ENCODE results near the gene TLX1.
"Not testable (repeated sequence)": the region's sequence is repeated elsewhere in the genome, so short reads cannot be mapped to it uniquely, and the experiment has no call there.

TLX1 gene

DNA sequence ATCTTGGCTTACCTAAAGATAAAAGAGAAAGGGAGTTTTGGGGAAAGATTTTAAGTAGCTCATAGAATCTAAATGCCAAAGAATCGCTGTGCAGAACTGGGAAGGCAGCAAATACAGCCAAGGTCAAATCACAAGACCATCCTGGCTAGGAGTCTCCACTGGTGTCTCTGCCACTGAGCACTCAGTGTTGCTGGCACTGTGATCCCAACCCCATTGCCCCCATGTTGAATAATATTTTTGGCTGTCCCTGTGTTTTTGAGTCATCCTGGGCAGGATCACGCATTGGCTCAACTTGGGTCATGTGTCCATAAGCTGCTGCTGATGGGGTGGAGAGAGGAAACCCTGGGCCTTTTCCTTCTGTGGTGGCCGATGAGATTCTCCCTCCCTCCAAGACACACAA, 21.2 kb downstream of the TLX1 start:
- DNase-seq (ENCODE audit: low spot score) = no peak

DNA sequence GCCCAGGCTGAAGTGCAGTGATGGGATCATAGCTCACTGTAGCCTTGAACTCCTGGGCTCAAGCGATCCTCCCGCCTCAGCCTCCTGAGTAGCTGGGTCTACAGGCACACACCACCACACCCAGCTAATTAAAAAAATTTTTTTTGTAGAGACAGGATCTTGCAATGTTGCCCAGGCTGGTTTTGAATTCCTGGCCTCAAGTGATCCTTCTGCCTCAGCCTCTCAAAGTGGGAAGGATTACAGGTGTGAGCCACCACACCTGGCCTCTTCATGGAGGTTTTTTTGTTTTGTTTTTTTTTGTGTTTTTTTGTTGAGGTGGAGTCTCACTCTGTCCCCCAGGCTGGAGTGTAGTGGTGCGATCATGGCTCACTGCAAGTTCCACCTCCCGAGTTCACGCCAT, 23.4 kb downstream of the TLX1 start:
- not testable (repeated sequence) for DNase-seq (ENCODE audit: low spot score)

DNA sequence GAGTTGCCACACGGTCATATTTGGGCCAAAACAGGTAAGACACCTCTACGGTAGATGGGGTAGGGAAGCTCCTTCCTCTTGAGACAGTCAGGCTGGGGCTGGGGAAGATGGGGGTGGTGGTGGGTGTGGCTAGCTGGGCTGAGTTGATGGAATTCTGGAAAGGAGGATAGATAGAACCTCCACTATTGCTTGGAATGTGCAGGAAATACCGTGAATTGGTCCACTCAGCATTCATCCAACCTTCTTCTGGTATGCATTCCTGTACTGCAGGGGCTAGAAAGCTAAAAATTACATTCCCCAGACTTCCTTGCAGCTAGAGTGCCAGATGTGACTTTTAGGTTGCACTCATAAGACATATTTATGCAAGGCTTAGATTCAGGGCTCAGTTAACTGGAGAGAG, 24.8 kb downstream of the TLX1 start:
- no peak for DNase-seq (ENCODE audit: low spot score)

DNA sequence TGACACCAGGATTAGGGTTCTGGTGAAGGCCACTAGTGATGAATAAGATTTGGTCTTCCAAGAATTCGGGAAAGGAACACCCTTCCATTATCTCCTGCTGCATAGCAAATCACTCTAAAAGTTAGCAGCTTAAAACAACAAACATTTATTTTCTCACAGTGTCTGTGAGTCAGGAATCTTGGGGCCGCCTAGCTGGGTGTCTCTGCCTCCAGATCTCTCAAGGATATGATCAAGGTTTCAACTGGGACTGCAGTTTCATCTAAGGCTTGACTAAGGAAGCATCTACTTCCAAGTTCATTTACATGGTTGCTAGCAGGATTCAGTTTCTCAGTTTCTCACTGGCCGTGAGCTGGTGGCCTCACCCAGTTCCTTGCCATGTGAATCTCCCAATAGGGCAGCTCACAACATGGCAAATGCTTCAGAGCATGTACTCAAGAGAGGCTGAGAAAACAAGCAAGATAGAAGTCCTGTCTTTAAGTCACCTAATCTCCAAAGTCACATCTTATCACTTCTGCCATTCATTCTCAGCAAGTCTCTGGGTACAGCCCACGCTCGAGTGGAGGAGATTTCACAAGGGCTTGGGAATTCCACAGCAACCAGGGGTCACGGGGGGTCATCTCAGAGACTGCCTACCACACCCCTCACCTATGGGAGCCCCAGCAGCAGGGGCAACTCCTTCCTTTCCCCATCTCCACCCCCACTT, 26.8 kb downstream of the TLX1 start:
- DNase-seq (ENCODE audit: low spot score) = no peak

DNA sequence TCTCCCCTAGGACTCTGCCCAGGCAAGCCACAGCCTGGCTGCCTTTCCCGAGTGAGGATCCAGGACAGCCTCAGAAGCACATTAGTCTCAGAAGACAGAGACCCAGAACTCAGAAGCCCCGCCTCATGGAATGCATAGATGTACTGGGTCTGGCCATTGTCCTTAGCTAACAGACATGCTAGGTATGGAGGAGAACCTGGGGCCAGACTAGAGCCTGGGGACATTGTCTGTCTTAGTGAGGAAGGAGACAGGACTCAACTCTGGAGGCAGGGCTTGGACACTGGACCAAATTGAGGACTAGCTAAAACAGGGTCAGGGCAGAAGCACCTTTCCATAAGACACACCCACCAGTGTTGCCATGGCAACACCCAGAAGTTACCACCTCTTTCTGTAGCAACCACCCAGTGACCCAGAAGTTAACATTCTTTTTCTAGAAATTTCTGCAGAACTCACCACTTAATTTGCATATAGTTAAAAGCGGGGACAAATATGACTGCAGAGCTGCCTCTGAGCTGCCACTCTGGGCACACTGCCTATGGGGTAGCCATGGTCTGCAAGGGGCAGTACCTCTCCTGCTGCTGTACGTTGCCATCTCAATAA, 27.5 kb downstream of the TLX1 start:
- no peak for DNase-seq (ENCODE audit: low spot score)

DNA sequence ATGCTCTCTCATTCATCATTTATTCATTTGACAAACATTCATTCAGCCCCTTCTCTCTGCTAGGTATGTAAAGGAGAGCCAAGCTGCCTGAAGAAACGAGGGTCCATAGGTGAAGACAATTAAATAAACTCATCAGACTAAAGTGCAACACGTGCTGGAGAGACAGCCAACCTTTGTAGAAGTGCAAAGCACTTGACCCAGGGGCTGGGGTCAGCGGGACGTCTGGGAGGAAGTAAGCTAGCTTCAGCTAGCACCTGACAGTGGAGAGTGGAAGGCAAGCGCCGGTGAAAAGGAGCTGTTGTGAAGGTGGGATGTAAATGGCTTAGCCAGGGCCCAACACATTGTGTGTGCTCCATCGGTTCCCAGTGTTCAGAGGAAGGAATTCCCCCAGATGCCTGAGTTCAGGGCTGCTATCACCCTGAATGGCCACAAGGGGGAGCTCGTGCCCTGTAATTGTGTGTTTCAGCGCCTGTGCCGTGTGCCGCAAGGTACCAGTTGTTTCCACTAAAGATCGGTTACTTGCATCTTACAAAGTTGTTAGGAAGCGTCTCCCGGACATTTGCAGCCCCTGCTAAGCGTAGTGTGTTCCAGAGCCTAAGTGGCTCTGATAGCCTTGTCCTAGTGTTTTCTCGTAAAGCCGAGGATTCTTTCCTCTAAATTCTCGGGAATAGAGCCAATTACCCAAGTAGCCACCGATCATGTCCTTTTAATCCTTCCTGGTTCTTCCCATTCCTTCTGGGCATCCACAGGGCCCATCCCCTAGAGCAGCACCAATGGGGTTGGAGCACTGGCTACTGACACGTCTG, 30.6 kb downstream of the TLX1 start:
- DNase-seq (ENCODE audit: low spot score) = peak; percentile 87

DNA sequence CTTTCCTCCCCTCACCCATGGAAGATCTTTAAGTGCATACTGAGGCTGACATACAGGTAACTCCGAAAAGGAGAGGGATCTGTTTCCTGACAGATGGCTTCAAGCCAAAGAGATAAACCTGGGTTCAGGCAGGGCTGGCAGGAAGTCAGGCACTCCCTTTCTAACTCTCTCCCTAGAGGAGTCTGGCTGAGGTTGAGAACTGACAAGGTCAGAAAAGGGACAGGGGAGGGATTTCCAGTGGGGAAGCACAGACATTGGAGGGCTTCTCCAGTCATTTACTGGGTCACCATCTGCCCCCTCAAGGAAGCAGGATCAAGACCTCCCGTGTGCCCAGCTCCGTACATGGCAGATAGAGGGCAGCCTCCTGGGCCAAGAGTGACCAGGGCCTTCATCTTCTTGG, 31.6 kb downstream of the TLX1 start:
- no peak for DNase-seq (ENCODE audit: low spot score)

DNA sequence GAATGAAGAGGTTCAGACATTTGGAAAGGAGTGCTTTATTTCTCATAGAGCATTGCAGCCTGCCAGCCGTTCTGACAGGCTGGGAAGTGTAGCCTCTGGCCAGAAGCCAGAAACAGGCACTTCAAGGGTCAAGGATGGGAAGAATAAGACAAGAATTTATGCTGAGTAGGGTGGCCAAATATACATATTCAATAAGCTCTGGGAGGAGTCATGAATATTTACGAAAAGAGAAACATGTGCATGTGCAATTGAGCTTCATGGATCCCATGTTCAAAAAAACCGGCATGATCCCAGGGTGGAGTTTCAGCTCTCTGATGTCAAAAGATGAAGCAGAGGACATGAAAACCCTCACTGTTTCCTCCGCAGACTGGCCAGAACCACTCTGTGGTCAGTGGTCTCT, 32.9 kb downstream of the TLX1 start:
- DNase-seq (ENCODE audit: low spot score) = no peak

DNA sequence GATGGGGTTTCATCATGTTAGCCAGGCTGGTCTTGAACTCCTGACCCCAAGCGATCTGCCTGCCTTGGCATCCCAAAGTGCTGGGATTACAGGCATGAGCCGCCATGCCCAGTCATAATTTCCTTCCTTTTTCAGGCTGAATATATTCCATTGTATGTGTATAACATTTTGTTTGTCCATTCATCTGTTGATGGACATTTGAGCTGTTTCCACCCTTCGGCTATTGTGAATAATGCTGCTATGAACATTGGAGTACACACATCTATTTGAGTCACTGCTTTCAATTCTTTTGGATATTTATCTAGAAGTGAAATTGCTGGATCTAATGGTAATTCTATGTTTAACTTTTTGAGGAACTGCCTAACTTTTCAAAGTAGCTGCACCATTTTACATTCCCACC, 34.6 kb downstream of the TLX1 start:
- DNase-seq (ENCODE audit: low spot score) = no peak

DNA sequence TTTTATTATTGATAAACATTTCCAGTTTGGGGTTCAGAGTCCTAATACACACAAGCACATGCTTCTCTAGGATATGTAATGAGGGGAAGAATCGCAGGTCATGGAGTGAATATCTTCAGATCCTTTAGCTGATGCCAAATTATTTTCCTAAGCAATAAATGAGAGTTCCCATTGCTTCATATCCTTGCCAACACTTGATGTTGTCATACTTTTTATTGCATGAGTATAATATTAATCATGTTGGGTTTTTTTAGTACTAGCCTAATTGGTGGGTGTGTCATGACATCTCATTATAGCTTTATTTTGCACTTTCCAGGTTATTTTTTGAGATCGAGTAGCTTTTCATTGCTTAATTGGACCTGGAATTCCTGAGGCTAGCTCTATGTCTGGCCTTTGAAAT, 35.3 kb downstream of the TLX1 start:
- no peak for DNase-seq (ENCODE audit: low spot score)

DNA sequence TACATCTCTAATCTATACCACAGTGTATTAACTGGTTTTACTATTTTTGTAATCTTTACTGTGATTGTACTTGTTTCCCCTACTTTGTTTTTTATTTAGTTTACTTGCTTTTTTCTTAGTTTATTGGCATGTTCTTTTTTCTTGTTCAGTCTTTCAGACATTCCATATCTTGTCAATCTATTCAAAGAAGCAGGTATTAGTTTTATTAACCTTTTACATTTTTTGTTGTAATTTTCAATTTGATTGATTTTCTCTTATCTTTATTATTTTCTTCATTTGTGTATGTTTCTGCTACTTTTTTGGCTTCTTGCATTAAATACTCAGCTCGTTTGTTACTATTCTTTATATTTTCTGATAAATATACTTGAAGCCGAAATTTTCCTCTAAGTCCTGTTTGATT, 41.6 kb downstream of the TLX1 start:
- no peak for DNase-seq (ENCODE audit: low spot score)

DNA sequence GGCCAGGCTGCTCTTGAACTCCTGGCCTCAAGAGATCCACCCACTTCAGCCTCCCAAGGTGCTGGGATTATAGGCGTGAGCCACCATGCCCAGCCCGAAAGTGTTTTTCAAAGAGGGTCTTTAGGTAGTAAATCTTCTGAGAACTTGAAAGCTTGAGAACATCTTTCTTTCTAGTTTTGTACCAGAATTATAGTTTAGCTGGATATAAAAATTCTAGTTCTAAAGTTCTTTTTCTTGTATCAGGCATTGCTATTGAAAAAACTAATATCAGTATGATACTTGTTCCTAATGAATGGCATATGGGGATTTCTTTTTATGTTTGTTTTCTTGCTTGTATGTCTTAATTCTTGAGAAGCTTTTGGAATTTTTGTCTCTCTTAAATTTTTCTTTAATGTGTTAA, 43.2 kb downstream of the TLX1 start:
- no peak for DNase-seq (ENCODE audit: low spot score)

DNA sequence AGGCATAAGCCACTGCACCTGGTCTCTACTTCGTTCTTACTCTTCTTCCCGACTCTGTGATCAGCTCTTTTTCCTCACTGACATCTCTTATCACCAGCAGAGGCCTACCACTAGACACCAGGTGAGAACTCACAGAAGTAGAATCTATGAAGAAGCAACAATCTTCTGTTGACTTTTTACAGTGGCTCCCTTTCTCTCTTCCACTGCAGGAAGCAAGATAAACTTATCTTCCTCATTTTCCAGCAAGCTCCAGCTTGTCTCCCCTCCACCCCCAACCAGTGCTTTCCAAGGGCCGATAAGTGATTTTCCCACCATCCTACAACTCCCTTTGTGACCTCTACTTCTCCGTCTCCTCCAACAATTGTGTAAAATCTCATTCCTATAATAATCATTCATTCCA, 45.5 kb downstream of the TLX1 start:
- no peak for DNase-seq (ENCODE audit: low spot score)

DNA sequence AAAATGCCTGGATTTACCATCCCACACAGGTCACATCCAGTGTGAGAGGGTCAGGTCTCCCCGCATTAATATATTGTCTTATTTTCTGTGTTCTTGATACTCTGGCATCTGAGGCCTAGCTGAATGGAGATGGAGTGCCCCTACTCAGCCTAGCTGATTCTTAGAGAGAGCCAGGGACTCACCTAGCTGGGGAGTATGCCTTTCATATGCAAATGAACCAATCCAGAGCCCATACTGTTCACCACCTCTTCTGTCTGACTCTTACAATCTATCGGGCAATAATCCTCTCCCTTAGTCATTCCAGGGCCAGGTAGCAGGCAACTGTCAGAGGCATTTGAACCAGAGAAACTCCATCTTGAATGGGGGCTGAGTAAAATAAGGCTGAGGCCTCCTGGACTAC, 51.8 kb downstream of the TLX1 start:
- DNase-seq (ENCODE audit: low spot score) = no peak

DNA sequence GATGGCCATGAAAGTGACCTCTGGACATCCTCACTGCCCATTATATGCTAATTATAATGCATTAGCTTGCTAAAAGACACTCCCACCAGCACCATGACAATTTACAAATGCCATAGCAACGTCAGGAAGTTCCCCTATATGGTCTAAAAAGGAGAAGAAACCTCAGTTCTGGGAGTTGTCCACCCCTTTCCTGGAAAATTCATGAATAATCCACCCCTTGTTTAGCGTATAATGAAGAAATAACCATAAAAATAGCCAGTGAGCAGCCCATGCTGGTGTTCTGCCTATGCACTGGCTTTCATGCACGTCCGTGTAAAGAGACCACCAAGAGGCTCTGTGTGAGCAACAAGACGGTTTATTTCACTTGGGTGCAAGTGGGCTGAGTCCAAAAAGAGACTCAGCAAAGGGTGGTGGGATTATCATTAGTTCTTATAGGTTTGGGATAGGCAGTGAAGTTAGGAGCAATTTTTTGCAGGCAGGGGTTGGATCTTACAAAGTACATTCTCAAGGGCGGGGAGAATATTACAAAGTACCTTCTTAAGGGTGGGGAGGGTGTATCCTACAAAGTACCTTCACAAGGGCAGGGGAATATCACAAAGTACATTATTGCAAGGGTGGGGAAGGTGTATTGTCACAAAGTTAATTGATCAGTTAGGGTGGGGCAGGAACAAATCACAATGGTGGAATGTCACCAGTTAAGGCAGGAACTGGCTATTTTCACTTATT, 52.5 kb downstream of the TLX1 start:
- no peak for DNase-seq (ENCODE audit: low spot score)
